GM21619 (cell line): ENCODE data around the gene LRRK2.

Source experiments
- ATAC-seq: cut with Tn5 transposase; IDR thresholded peaks from one replicate; pipeline ENCODE4 v1.9.1; 2021; ENCODE audit not compliant: unreplicated experiment

Gene LRRK2

GRCh38 chr12:40224439-40225291, at the start of gene LRRK2:
Gene LRRK2, plus strand, starts transcription at chr12:40224997. Its CDS starts 135 bp downstream, at chr12:40225132.
- ATAC-seq, result peak; percentile 54

GRCh38 chr12:40175045-40175444, 49.8 kb upstream of the LRRK2 start:
- ATAC-seq, result no peak

DNA sequence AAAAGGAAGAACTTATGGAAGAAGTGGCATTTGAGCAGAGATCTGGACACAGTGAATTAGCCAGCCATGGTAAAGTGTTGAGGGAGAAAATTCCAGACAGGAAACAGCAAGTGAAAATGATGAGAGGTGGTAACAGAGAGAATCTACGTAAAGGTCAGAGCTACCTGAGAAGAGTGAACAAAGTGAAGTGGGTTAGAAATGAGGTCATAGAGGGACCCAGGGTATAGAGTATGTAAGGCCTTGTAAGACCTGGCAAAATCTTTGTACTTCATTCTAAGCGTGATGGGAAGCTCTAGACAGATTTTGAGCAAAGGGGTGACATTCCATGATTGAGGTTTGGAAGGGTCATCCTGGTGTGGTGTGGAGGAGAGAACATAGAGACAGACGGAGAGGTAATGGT, 49.3 kb upstream of the LRRK2 start:
- ATAC-seq, result no peak

DNA sequence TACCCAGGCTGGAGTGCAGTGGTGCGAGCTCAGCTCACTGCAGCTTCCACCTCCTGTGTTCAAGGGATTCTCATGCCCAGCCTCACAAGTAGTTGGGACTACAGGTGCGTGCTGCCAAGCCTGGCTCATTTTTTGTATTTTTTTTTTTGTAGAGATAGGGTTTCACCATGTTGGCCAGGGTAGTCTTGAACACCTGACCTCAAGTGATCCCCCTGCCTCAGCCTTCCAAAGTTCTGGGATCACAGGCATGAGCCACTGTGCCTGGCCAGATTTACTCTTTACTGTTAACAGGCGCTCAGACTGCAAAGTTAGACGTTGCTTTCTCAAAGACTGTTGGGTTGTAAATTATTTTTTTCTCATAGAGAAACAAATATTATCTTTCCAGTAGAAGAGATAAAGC, 46.1 kb upstream of the LRRK2 start:
- ATAC-seq, result no peak

DNA sequence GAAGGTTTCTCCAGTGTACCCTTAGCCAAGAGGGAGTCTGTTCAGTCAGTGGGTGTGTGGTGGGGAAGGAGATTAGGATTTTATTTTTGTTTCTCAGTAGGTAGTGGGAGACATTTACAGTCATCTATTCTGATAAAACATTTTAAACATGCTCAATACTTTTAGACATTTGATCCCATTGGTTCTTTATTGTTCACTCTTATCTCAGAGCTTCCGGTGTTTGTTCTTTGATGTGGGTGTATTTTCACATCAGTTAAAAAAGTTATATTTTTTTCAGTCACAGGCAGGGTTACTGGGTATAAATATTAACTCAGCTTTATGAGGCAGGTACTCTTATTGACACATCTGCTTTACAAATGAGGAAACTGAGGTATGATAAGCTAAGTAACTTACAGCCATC, 43.3 kb upstream of the LRRK2 start:
- no peak for ATAC-seq

GRCh38 chr12:40183715-40184114, 41.1 kb upstream of the LRRK2 start:
- no peak for ATAC-seq

DNA sequence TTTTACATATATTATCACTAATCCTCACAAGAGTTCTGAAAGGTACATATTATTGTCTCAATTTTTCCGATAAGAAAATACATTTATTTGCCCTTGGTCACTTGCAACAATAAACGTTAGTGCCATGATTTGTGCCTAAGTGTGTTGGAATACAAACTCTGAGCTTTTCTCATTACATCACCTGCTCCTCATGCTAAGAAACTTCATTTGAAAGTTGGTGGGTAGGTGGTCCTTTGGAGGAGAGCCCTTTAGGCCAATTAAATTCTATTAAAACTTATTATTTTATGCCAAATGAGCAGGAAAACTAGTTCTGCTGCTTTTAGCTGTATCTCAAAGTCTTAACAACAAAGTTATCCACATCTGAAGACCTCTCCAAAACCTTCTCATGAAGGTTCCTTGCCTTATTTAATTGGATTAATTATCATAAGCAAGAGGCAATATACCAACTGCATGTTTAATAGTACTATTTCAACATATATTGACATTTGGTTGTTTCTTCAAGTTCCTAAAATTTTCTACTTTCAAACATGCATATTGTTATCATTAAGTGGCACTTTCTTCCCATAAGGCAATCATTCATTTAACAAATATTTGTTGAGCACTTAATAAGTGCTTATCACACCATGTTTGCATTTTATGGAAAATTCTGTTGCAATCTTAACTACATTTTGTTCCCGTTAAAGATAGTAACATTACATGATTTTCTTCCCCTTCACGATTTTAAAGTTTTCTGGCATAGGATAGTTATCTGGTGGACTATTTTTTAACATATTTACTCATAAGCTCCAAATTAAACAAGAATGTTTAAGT, 40.1 kb upstream of the LRRK2 start:
- no peak for ATAC-seq

DNA sequence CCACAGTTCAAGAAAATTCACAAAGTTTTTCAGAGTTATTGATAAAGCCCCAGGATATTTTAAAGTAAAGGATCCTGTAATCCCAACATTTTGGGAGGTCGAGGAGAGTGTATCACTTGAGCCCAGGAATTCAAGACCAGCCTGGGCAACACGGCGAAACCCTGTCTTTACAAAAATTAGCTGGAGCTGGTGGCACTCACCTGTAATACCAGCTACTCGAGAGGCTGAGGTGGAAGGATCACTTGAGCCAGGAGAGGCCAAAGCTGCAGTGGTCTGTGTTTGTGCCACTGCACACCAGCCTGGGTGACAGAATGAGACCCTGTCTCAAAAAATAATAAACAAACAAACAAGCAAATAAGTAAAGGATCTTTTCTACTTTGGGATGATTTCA, 39.5 kb upstream of the LRRK2 start:
- ATAC-seq, result no peak

DNA sequence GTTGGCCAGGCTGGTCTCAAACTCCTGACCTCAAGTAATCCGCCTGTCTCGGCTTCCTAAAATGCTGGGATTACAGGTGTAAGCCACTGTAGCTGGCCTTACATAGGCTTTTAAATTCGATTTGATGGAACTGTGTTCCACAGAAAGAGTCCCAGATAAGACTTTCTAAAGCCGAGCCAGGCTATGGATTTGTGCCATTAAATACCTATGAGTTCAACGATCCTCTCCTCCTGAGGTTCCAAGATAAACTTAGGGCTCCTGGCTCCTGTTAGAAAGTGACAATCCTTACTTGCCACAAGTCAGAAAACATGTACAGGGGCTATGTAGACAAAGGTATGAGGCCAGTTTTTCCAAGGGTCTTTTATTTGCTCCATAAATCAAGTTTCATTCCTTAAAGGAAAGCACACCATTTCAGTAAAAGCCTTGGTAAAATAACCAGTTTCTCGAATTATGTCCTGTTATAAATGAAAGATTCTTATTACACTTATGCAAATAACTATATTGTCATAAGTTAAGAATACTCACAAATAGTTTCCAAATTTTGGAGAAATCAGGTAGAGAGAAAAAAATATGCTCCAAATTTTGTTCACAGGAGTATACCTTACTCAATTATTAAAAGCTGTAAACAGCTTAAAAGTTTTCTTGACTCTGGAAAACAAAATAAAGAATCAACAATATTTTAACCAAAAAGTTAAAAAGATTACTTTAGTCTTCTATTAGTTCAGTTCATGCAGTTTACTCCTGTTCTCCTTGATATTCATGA, 36.1 kb upstream of the LRRK2 start:
- no peak for ATAC-seq

DNA sequence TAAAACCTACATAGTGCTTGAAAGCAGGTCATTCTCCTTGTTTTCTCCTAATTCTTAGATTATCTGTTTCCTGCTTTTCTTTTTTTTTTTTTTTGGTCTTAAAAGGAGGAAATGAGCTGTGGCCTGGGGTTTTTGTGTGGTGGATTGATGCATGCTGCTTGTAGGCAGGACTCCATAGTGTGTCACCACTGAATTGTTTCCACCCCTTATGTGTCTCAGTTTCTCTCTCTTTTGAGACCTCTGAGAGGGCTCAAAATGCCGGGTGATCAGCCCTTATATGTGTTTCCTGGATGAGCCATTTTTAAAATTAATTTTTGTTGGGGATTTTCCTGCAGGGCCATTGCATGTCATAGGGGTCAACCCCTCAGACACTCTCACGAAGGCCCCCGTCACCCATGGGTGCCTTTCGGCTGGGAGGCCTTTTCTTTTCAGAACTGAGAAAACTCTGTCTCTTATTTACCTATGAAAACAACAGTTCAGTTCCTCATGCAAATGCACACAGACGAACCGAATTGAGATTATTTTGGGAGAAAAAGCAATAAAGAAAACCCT, 32.0 kb upstream of the LRRK2 start:
- ATAC-seq, result peak; percentile 97

- no peak for ATAC-seq
These were observed 30.0 kb upstream of the LRRK2 start for GRCh38 chr12:40194846-40195245.

DNA sequence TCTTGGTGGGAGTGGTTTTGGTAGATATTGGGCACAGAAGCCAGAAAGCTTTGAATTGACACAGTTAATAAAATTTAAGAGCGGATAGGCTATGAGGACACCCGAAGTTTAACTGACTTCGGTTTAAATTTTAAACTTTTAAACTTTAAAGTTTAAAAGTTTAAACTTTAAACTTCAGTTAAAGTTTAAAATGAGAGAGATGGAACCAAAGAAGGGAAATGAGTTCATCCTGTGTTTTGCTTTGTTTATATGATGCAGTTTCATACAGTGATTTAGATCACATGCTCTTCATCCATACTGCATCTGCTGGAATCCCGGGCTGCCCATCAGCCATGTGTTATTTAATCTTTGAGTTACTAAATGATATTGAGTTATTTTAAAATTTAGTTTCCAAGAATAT, 27.2 kb upstream of the LRRK2 start:
- ATAC-seq, result no peak

- no peak for ATAC-seq
These were observed 26.2 kb upstream of the LRRK2 start for GRCh38 chr12:40198601-40199000.

DNA sequence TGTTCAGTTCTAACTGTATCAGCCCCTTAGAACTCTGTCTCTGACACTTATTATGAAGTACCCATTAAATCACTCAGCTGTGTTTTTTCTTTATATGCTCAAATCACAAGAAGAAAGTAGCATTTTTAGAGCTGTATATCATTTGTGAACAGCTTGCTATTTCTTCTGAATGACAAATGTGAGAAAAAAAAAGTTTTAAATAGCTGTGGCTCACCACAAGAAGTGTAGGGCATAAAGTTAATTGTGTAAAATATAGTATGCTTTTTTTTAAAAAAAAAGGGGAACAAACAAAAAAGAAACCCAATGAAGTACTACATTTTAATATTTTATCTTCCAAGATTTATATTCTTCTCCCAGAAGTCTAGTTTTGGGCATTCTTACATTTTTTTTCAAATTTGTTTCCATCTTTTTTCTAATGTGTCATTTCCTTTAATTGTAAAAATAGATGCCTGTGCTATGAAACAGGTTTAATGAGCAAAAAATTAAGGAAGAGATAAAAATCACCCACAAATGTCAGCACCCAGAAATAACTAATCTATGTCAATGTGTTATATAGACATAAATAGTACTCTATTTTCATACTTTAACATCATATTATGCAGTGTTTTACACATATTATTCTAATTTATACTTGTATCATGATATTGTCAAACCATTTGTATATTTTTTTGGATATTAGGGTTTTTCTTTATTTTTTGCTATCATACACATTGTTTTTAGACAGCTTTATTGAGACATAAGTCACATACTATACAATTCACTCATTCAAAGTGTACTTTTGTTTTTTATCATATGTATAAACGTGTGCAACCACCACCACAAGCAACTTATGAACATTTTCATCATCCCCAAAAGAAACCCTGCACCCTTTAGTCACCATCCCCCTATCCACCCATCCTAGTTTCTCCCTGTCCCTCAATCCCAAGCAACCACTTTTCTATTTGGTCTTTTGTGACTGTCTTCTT, 22.4 kb upstream of the LRRK2 start:
- ATAC-seq, result no peak

GRCh38 chr12:40203060-40203430, 21.8 kb upstream of the LRRK2 start:
- no peak for ATAC-seq

- ATAC-seq, result no peak
These were observed 20.5 kb upstream of the LRRK2 start for GRCh38 chr12:40204337-40204736.

DNA sequence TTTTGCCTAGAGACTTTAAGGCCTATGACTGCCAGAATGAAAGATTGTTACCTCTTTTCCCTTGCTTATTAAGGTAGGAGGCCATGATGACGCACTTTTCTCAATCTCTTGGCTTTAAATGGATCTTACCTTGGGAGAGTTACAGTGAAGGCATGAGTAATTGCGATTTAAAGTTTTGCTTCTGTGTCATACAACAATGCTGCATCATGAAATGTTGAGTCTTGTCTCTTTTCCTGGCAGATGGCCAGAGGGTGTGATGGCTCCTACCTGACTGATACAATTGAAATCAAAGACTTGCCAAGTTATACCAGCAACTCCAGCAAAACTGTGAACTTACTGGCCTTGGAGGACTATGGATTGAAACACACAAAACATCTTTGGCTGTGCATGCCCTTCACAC, 17.2 kb upstream of the LRRK2 start:
- no peak for ATAC-seq

- ATAC-seq, result peak; percentile 96
These were observed 15.9 kb upstream of the LRRK2 start for GRCh38 chr12:40208707-40209446.

DNA sequence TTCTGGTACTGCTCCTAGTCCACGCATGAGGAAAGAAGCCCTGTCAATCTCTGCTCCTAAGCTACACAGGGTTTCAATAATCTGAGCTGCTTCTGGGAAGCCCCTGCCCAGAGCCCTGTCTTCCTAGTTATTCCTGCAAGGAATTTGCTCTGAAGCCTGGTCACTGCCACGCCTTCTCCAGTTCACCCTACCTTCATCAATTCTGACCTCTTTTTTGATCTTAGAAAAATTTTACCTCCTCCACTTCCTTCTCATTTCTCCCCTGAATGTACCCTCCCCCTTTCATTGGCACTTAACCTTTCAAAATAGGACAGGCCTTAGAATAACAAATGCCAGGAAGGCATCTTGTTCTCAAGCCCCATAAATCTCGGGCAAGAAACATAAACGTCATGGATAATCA, 14.9 kb upstream of the LRRK2 start:
- ATAC-seq, result no peak
